Stimulated activated CD4-positive, alpha-beta T cell treated with anti-CD3 and anti-CD28 coated beads, Interleukin-1b, Interleukin-23, amount 100 ng/mL, for 1 hour (primary cell): Measurements from ENCODE around the gene MTHFD1.
"Not testable (repeated sequence)": the region's sequence is repeated elsewhere in the genome, so short reads cannot be mapped to it uniquely, and the experiment has no call there.

Experiments used
- DNase-seq, 2 donors: peaks; one replicate each; pipeline ENCODE4 v3.0.0-alpha.2; 2020; ENCODE audit warnings: low read depth in 2 of 2

The MTHFD1 gene

DNA sequence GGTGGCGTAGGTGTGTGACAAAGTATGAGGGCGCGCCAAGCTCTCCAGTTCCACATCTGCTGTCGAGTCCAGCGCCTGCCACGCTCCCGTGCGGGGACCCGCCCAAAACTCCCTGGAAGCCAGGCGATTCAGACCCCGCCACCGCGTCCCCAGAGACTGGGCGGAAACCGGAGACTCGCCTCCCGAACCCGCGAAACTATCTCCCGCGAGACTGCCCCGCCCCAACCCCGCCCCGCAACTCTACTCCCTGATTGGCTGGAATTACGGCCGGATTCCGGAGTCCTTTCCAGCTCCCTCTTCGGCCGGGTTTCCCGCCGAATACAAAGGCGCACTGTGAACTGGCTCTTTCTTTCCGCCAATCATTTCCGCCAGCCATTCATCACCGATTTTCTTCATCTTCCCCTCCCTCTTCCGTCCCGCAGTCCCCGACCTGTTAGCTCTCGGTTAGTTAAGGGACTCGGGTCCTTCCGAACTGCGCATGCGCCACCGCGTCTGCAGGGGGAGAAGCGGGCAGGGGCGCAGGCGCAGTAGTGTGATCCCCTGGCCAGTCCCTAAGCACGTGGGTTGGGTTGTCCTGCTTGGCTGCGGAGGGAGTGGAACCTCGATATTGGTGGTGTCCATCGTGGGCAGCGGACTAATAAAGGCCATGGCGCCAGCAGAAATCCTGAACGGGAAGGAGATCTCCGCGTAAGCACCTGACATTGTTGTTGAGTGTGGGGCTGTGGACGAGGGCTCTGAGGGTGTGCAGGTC, at the start of gene MTHFD1:
Gene MTHFD1 (plus strand): TSS at position 572 of the 751 bp plus-strand sequence. CDS start 75 bp downstream, at position 647.
- peak; percentile 91 to 94 for DNase-seq

- DNase-seq: peak; percentile 43 to 76
Measured at GRCh38 chr14:64338616-64339316, 49.4 kb upstream of the MTHFD1 start.

GRCh38 chr14:64340560-64341196, 47.5 kb upstream of the MTHFD1 start:
- DNase-seq: no peak

DNA sequence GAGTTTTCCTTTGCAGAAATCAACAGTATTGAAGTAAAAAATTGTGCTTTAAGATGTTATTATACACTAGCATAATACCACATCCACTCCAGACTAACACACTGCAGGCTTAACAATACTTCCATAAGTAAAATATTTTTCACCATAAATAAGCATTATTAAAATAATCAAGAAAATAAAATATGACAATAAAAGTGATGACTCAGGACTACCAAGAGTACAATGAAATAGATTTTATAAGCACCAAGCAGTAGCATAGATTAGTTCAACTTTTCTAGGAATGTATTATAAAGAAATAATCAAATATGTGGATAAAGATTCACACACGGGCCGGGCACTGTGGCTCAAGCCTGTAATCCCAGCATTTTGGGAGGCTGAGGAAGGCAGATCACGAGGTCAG, 40.4 kb upstream of the MTHFD1 start:
- DNase-seq: no peak

DNA sequence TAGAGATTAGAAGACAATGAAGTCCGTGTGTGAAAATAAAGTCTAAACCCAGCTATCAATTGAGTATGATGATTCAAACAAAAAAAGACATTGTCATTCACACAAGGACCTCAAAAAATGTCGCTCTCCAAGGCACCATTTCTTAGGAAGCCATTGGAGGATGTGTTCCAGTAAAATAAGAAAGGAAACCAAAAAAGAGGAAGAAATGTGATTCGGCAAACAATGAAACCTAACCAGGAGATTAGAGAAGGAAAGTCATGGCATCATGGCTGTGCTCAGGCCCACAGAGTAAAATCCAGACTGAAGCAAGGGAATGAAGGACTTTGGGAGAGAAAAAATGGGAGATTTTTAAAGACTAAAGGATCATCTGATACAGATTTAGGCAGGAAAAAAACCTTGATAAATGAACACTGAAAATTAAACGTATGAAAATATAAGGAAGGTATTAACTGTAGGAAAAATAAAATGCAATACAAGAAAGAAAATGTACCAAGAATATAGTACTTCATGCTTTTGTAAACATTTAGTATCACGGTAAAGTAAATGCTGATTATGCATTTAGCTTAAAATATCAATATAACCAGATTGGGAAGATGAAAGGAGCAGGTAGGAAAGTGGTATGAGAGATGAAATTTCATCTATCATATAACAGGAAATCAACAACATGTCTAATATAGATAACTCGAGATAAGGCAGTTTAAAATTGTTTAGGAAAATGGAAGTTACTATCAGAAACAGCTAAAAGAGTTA, 38.2 kb upstream of the MTHFD1 start:
- no peak for DNase-seq

DNA sequence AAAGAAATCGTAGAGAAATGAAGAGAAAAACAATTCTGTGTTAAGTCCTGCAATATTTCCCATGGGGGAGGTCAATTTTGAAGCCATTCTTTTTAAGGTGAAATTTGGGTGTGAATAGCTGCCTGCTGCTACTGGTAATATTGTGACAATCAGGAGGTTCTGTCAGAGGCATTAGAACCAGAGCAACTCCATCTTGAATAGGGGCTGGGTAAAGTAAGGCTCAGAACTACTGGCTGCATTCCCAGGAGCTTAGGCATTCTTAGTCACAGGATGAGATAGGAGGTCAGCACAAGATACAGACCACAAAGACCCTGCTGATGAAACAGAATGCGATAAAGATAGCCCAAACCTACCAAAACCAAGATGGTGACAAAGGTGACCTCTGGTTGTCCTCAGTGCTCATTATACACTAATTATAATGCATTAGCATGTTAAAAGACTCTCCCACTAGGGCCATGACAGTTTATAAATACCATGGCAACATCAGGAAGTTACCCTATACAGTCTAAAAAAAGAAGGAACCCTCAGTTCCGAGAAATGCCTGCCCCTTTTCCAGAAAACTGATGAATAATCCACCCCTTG, 24.8 kb upstream of the MTHFD1 start:
- no peak for DNase-seq

DNA sequence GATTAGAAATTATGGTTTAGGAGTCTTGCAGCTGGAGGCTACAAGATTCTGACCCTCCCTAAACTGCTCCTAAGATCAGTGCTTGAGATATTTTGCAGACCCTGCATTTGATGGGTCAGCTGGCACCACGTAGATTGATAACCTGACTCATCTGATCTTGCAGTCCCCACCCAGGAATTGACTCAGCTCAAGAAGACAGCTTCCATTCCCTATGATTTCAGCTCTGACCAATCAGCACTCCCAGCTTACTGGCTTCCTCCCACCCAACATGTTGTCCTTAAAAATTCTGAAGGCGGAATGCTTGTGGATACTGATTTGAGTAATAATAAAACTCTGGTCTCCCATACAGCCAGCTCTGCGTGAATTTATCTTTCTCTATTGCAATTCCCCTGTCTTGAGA, 23.2 kb upstream of the MTHFD1 start:
- no peak for DNase-seq

DNA sequence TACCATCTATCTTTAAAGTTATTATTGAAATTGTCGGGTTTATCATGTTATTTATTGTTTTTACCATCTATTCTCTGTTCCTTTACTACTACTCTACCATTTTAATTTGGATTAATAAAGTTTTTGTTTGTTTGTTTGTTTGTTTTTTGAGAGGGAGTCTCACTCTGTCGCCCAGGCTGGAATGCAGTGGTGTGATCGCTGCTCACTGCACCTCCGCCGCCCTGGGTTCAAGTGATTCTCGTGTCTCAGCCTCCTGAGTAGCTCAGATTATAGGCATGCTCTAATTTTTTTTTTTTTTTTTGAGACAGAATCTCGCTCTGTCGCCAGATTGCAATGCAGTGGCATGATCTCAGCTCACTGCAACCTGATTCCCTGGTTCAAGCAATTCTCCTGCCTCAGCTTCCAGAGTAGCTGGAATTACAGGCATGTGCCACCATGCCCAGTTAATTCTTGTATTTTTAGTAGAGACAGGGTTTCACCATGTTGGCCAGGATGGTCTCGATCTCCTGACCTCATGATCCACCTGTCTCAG, 22.7 kb upstream of the MTHFD1 start:
- not testable (repeated sequence) for DNase-seq

GRCh38 chr14:64369201-64369600, 19.0 kb upstream of the MTHFD1 start:
- no peak for DNase-seq

DNA sequence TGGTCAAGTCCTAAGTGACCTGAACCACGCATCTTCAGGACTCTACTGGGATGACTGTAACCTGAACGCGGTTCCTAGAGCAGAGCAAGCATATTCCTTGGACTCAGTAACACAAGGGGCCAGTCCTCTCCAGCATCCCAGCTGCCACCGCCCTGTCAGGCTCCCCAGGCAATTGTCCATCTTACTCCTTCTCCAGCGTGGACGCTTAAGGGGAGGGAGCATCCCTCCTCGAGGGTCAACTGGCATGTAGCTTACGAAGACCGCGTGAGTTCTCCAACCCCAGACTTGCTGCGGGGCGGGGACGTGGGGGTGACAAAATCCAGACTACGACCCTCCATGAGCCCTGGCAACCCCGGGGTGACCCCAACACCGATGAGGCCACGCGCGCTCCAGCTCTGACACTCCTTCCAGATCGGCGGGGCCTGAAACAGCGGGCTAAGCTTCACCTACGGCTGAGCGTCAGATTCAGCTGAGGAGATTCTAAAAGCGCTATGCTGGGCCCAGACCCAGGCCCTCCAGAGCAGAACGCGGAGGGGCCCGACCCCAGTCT, 846 bp upstream of the MTHFD1 start:
- no peak for DNase-seq

DNA sequence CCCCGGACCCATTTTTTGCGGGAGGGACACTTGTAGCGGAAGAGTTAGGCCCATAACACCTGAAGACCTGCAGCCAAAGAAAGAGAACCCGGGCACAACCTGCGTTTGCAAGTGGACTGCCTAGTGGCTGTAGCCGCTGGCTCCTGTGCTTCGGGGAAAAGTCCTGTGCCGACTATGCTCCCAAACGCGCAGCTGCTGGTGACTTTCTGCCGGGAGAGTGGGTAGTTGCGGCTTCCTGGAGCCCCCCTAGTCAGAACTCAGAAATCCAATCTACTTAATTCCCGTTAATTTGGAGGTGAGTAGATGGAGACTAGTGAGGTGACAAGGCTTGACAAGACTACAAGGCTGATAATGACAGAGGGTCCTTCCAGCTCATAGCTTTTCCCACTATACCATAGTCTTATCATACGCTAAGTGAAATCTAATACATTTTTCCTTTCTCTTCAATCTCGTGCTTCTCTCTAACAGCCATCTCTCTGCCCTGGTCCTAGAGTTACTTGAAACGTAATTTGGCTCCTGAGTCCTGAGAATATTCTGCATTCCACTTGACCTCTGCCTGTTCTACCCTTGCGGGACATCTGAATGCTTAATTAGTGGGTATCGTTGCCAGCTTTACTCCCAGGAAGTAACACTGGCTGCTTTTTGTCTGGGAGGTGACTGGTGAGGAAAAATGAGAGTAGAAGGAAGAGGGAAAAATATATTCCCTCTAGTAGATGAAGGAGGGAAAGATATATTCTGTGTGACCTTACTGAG, 556 bp downstream of the MTHFD1 start:
- DNase-seq: no peak

GRCh38 chr14:64391113-64391725, 3.1 kb downstream of the MTHFD1 start:
- DNase-seq: no peak

- no peak for DNase-seq
Measured at GRCh38 chr14:64391986-64392385, 3.8 kb downstream of the MTHFD1 start.

DNA sequence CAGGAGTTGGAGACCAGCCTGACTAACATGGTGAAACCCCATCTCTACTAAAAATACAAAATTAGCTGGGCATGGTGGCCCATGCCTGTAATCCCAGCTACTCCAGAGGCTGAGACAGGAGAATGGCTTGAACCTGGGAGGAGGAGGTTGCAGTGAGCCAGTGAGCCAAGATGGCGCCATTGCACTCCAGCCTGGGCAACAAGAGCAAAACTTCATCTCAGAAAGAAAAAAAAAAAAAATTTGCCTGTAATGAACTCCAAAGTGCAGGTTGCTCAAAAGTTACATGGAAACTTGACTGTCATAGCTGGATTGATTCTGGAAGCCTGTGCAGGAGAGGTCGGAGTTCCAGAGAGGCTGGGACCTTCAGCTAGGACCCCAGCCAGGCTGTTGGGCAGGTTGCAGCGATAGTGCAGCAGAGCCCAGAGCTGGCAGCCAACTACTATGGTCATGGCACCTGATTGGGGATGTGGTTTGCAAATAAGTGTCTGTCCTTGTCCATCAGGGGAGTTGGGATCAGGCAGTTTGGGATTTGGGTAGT, 5.1 kb downstream of the MTHFD1 start:
- not testable (repeated sequence) for DNase-seq

GRCh38 chr14:64394423-64394822, 6.3 kb downstream of the MTHFD1 start:
- DNase-seq: no peak

DNA sequence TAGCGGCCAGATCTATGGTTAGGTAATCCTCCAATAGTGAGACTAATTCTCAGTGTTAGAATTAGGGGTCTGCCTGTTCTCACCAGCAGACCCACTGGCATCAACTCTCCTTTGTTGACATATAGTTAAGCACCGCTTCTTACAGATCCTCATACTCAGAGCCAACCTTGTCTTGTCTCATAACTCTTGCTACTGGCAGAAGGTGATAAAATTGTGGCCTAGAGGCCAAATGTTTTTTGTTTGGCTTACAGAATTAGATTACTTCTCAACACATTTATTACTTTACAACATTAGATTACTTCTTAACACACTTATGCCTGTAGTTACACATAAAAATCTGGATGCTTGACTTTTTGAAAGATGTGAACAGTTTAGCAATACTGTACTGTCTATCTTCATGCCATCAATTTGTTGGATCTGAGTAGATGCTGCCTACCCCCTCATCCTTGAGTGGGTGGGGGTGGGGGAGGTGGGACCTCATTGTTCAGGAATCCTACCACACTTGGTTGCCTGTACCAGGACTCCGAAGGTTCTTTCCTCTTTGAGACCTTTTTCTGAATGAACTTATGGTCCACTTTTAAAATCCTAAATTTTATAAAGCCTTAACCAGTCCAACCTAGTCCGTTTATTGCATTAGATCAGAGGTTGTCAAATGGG, 7.0 kb downstream of the MTHFD1 start:
- no peak for DNase-seq

- DNase-seq: no peak
Measured at GRCh38 chr14:64400829-64401459, 12.8 kb downstream of the MTHFD1 start.

DNA sequence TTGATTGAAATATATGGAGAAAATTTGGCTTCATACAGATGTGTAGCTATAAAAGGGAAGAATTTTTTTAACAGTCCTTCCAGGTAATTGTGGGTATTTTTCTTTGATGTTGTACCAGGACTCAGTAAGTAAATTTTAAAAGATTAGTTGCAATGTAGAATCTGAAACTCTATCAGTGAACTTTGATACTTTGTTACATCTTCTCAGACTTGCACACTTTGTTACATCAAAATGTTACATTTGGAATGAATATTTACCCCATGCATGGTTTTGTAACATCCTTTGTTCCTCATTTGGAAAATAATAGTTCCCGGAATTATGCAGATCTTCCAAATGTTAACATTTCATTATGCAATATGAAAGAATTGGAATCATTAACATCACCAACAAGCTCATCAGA, 13.8 kb downstream of the MTHFD1 start:
- no peak for DNase-seq

DNA sequence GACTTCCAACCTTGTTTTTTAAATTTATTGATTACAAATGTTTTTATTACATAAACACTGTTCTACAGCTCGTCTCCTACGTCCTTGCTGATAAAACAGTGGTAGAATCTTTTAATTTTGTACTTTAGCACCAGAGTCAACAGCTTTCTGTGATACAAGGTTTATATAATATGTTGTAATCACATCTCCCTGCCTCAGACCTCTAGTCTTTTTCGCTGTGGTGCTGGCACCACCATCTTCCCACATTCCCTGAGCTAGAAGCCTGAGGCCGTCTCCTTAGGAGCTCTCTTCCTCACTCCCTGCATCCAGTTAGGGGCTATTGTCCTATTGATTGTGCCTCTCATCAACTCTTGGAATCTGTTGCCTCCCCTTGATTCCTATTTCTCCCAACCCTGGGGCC, 17.1 kb downstream of the MTHFD1 start:
- DNase-seq: no peak
